Activated CD4-positive, alpha-beta T cell treated with anti-CD3 and anti-CD28 coated beads for 36 hours (primary cell): ENCODE results near the gene L2HGDH. TPM values are rescaled to one million over a fixed set of nuclear protein-coding genes. Genes with fewer than 3 reads are reported as not detected.

Experiments used
- ATAC-seq: fragments of 200-7000 bp; cut with Tn5 transposase; one replicate; pipeline ENCODE4 v1.10.0; 2021; ENCODE audit warnings: mild to moderate bottlenecking, moderate library complexity
- CTCF ChIA-PET: fragments of 350-600 bp; sonication (Branson Sonifier 250); formaldehyde crosslinking; loops from one replicate; lab custom pipeline; 2021; ENCODE audit warnings: antibody characterized with exemption; lab: Charles Lee
- POLR2A ChIA-PET: fragments of 350-600 bp; sonication (Branson Sonifier 250); formaldehyde crosslinking; loops from one replicate; lab custom pipeline; 2021; ENCODE audit warnings: antibody characterized with exemption, inconsistent platforms; lab: Charles Lee
- DNase-seq: peaks from one replicate; pipeline ENCODE4 v3.0.0-alpha.2; 2020
- H3K27ac Mint-ChIP-seq: one replicate; pipeline ENCODE4 v1.8.0; 2021; ENCODE audit warnings: mixed read lengths
- H3K27me3 Mint-ChIP-seq: one replicate; pipeline ENCODE4 v1.8.0; 2021; ENCODE audit warnings: mixed read lengths
- H3K36me3 Mint-ChIP-seq: one replicate; pipeline ENCODE4 v1.8.0; 2021; ENCODE audit warnings: low read depth, mixed read lengths
- H3K4me1 Mint-ChIP-seq: one replicate; pipeline ENCODE4 v1.8.0; 2021; ENCODE audit warnings: mixed read lengths
- H3K4me3 Mint-ChIP-seq: one replicate; pipeline ENCODE4 v1.8.0; 2021; ENCODE audit warnings: mild to moderate bottlenecking, moderate library complexity, mixed read lengths
- H3K9me3 Mint-ChIP-seq: one replicate; pipeline ENCODE4 v1.8.0; 2021; ENCODE audit warnings: low read depth, mixed read lengths
- intact Hi-C, 2 experiments: fragments of 100-400 bp; cut with DNase I in 1 of 2; cut with micrococcal nuclease in 1 of 2; formaldehyde crosslinking; loops; one replicate each; pipeline versions ENCODE4 v1.14.2 to v1.15.1; 2022 to 2024; cut with DNase I, micrococcal nuclease
- microRNA-seq: library from miRNA; unstranded; fragments of <30 nt; microRNA quantifications from one replicate; pipeline ENCODE4 v1.2.0, GENCODE V29; 2021; ENCODE audit warnings: borderline replicate concordance
- total RNA-seq, 2 experiments: library from RNA; stranded (reverse); gene quantifications; one replicate each; pipeline ENCODE4 v1.2.3, GENCODE V29; 2021

L2HGDH gene
- total RNA-seq, 2 experiments from 2014 or later = 12.8 to 19.0 TPM

DNA sequence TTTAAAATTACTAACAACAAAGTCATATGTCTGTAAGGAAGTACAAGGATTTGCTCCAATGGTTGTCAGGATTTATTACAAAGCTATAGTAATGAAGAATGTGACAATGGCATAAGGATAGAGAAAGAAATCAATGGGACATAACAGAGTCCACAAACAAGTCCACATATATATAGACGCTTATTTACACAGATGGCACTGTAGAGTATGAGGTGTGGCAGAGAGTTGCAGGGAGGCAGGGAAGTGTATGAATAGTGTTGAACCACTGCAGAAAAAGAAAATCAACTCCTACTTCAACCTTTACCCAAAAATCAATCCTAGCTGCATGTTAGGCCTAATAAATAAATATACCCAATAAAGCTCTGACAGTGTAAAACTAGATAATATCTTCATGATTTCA, 102.0 kb downstream of the L2HGDH start:
- intact Hi-C loops = no loop called here
- POLR2A ChIA-PET = no interaction called here
- H3K9me3 Mint-ChIP-seq = no peaks in the 10 kb centered on the region
- no peak for DNase-seq
- H3K27me3 Mint-ChIP-seq = no peaks in the 10 kb centered on the region
- no peak for ATAC-seq
- H3K4me3 Mint-ChIP-seq = no peak overlapping the region
- CTCF ChIA-PET = interaction anchor here (0.6 to 1.0 kb wide), 2 partner anchors 8 to 514 kb away, joined by 3 to 4 read pairs; no protein-coding TSS in a partner anchor
- peaks cover 7% of the 10 kb centered on the region for H3K4me1 Mint-ChIP-seq
- no peak overlapping the region for H3K27ac Mint-ChIP-seq
- H3K36me3 Mint-ChIP-seq = peaks cover 3% of the 10 kb centered on the region

DNA sequence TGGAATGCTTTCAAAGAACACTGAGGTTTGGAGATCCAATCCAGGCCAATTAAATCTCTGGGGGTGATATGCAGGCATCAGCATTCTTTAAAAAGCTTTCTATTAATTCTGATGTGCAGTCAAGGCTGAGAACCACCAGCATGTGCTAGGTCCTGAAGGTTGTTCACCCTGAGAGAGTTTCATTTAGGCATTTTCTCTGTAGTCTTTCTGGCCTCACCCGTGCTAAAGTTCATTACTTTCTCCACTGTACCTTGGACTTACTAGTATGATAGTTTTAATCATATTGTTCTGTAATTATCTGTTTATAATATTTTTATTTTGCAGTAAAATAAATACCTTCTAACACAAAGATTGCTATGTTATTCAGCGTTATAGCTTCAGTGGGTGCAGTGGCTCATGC, 113.5 kb downstream of the L2HGDH start:
- H3K4me3 Mint-ChIP-seq = no peak overlapping the region
- intact Hi-C loops = no loop called here
- ATAC-seq (no peak), DNase-seq (no peak)
- ChIA-PET CTCF (no interaction called here), POLR2A (no interaction called here)
- H3K4me1 Mint-ChIP-seq = no peaks in the 10 kb centered on the region
- H3K36me3 Mint-ChIP-seq = peaks cover 4% of the 10 kb centered on the region
- no peaks in the 10 kb centered on the region for H3K9me3 Mint-ChIP-seq
- H3K27ac Mint-ChIP-seq = no peak overlapping the region
- H3K27me3 Mint-ChIP-seq = no peaks in the 10 kb centered on the region

DNA sequence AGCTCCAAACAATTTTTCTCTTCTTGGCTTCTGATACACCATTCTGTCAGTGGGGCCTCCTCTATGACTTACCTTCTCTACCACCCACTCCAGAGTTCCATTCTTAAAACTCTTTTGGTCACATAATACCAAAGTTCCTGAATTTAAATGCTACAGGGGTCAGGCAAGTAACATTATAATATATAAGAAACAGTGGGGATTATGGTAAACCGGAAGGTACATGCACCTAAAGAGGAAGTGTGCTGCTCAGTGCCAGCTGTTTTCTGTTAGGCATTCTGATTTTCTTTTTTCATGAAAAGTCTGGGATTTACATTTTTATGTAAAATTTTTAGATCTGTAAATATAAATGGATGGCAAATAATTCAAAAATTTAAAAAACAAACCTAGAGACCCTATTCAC, 120.5 kb downstream of the L2HGDH start:
- POLR2A ChIA-PET = no interaction called here
- CTCF ChIA-PET = interaction anchor here (1.2 to 1.6 kb wide), 2 partner anchors 10 to 11 kb away, joined by 4 read pairs; no protein-coding TSS in a partner anchor

More for the DNA sequence above, 120.5 kb downstream of the L2HGDH start:
- H3K27ac Mint-ChIP-seq = no peak overlapping the region
- peaks cover 6% of the 10 kb centered on the region for H3K36me3 Mint-ChIP-seq
- no peaks in the 10 kb centered on the region for H3K9me3 Mint-ChIP-seq
- H3K4me3 Mint-ChIP-seq = no peak overlapping the region
- no peaks in the 10 kb centered on the region for H3K27me3 Mint-ChIP-seq
- peaks cover 2% of the 10 kb centered on the region for H3K4me1 Mint-ChIP-seq
- no peak for ATAC-seq
- intact Hi-C loops = no loop called here
- DNase-seq = no peak

Small RNA genes lying within 50 kb of the gene (microRNA-seq; reads per million reads assigned to microRNA genes)
- gene MIR4504 = 3.5 reads per million, percentile 3 among the genes with 10 or more reads in this experiment

Other genes starting within 250 kb of the L2HGDH start
- 10 to 100 TPM in 1 of 2 experiments, 1 to 10 TPM in 1; 6.6 to 10.4 TPM for gene VCPKMT, start 195.7 kb downstream of the L2HGDH start, total RNA-seq
- 10 to 100 TPM; 20.2 to 20.9 TPM for gene SOS2, start 80.7 kb downstream of the L2HGDH start, total RNA-seq
- 10 to 100 TPM in 1 of 2 experiments, 1 to 10 TPM in 1; 7.4 to 12.6 TPM for gene DMAC2L, start 95 bp upstream of the L2HGDH start, total RNA-seq
- 1 to 10 TPM; 2.9 to 4.4 TPM for gene CDKL1, start 84.7 kb upstream of the L2HGDH start, total RNA-seq
- 10 to 100 TPM; 19.1 to 31.2 TPM for gene MAP4K5, start 220.3 kb upstream of the L2HGDH start, total RNA-seq
- gene ATL1, start 247.9 kb upstream of the L2HGDH start, total RNA-seq = under 1 TPM; 0.82 to 0.91 TPM